ENCODE results near the gene GABRP. TPM values are rescaled to one million over a fixed set of nuclear protein-coding genes. Genes with fewer than 3 reads are reported as not detected.

Gene GABRP
- polyA plus RNA-seq, 1 donor from 2014 or later: not detected

GRCh38 chr5:170846416-170846815 is 62.9 kb downstream of the GABRP start:
- Histone ChIP-seq H3K9me3 (ENCODE audit: low read length) (no peaks in the 10 kb centered on the region), H3K9me2 (ENCODE audit: insufficient read depth, low read length) (no peaks in the 10 kb centered on the region), H3K4me2 (ENCODE audit: low read length) (no peak overlapping the region), H4K20me1 (ENCODE audit: insufficient read depth) (no peaks in the 10 kb centered on the region), H2AFZ (ENCODE audit: low read depth, low read length) (no peak overlapping the region), H3K36me3 (ENCODE audit: insufficient read depth, low read length) (no peaks in the 10 kb centered on the region), H3K79me2 (replicated peaks; ENCODE audit: insufficient read depth, low read length) (no peaks in the 10 kb centered on the region), H3K27ac (ENCODE audit: low read length) (no peak overlapping the region), H3K9ac (ENCODE audit: low read length) (no peak overlapping the region), H3K4me3 (ENCODE audit: low read length) (no peak overlapping the region), H3F3A (ENCODE audit: insufficient read depth, low read length, poor library complexity, severe bottlenecking) (no peaks in the 10 kb centered on the region), H3K27me3 (ENCODE audit: insufficient read depth, low read depth, low read length) (no peaks in the 10 kb centered on the region)
- TF ChIP-seq RAD21 (conservative IDR thresholded peaks at IDR 0.05) (no peak), POLR2AphosphoS5 (IDR thresholded peaks at IDR 0.05) (no peak), CTCF (IDR thresholded peaks at IDR 0.05; ENCODE audit: poor library complexity, severe bottlenecking) (no peak), SMC3 (conservative IDR thresholded peaks at IDR 0.05; ENCODE audit: poor library complexity) (no peak), MXI1 (conservative IDR thresholded peaks at IDR 0.05; ENCODE audit: poor library complexity, severe bottlenecking) (no peak), TAF1 (IDR thresholded peaks at IDR 0.05; ENCODE audit: low read depth) (no peak), REST (IDR thresholded peaks at IDR 0.05; ENCODE audit: borderline replicate concordance) (no peak), EP300 (conservative IDR thresholded peaks at IDR 0.05; ENCODE audit: poor library complexity, severe bottlenecking) (no peak)

- H3K9me3 ChIP-seq (ENCODE audit: low read length): no peaks in the 10 kb centered on the region
- H2AFZ ChIP-seq (ENCODE audit: low read depth, low read length): no peak overlapping the region
- H3K9ac ChIP-seq (ENCODE audit: low read length): no peak overlapping the region
- H3K27me3 ChIP-seq (ENCODE audit: insufficient read depth, low read depth, low read length): no peaks in the 10 kb centered on the region
- H3K27ac ChIP-seq (ENCODE audit: low read length): no peak overlapping the region
- H3F3A ChIP-seq (ENCODE audit: insufficient read depth, low read length, poor library complexity, severe bottlenecking): no peaks in the 10 kb centered on the region
- no peaks in the 10 kb centered on the region for H3K36me3 ChIP-seq (ENCODE audit: insufficient read depth, low read length)
- TF ChIP-seq SMC3 (conservative IDR thresholded peaks at IDR 0.05; ENCODE audit: poor library complexity) (no peak), TAF1 (IDR thresholded peaks at IDR 0.05; ENCODE audit: low read depth) (no peak), EP300 (conservative IDR thresholded peaks at IDR 0.05; ENCODE audit: poor library complexity, severe bottlenecking) (no peak), CTCF (IDR thresholded peaks at IDR 0.05; ENCODE audit: poor library complexity, severe bottlenecking) (no peak), EZH2 (IDR thresholded peaks at IDR 0.05; ENCODE audit: borderline replicate concordance, insufficient read depth, low read length, poor library complexity, severe bottlenecking) (no peak), REST (IDR thresholded peaks at IDR 0.05; ENCODE audit: borderline replicate concordance) (no peak), POLR2AphosphoS5 (IDR thresholded peaks at IDR 0.05) (no peak), RAD21 (conservative IDR thresholded peaks at IDR 0.05) (no peak), MXI1 (conservative IDR thresholded peaks at IDR 0.05; ENCODE audit: poor library complexity, severe bottlenecking) (no peak)
- no peaks in the 10 kb centered on the region for H3K9me2 ChIP-seq (ENCODE audit: insufficient read depth, low read length)
- no peak overlapping the region for H3K4me2 ChIP-seq (ENCODE audit: low read length)
- no peaks in the 10 kb centered on the region for H3K79me2 ChIP-seq (replicated peaks; ENCODE audit: insufficient read depth, low read length)
- no peaks in the 10 kb centered on the region for H4K20me1 ChIP-seq (ENCODE audit: insufficient read depth)
- H3K4me3 ChIP-seq (ENCODE audit: low read length): no peak overlapping the region
These were observed 63.3 kb downstream of the GABRP start for GRCh38 chr5:170846846-170847245.

Data from neural cell (in vitro differentiated cells).